Stomach (tissue), 9 donors: ENCODE measurements around the gene KLHL22. TPM values are rescaled to one million over a fixed set of nuclear protein-coding genes. Genes with fewer than 3 reads are reported as not detected.
"Not testable (repeated sequence)": the region's sequence is repeated elsewhere in the genome, so short reads cannot be mapped to it uniquely, and the experiment has no call there.

Experiments used
- DNase-seq, 2 donors: peaks; one replicate each; pipeline versions ENCODE4 v3.0.0 to v3.0.0-alpha.2; 2013 to 2019
- H3K27ac ChIP-seq, 5 donors: fragments of 200-600 bp in 4 of 5; sonication (generic) in 4 of 5; one replicate each; pipeline ENCODE4 v1.5.1; 2013 to 2019; ENCODE audit warnings: mild to moderate bottlenecking in 1 of 5, moderate library complexity in 1 of 5
- H3K27me3 ChIP-seq, 3 donors: fragments of 200-600 bp; sonication (generic); one replicate each; pipeline ENCODE4 v1.5.1; 2017 to 2019; ENCODE audit warnings: mixed run types in 1 of 3
- H3K36me3 ChIP-seq, 4 donors: fragments of 200-600 bp; sonication (generic); 1 replicate in 3 of 4; 2 replicates in 1 of 4; pipeline ENCODE4 v1.5.1; 2016 to 2019
- H3K4me1 ChIP-seq, 4 donors: fragments of 200-600 bp; sonication (generic); one replicate each; pipeline ENCODE4 v1.5.1; 2016 to 2019
- H3K4me3 ChIP-seq, 4 donors: fragments of 200-600 bp; sonication (generic) in 3 of 4; one replicate each; pipeline ENCODE4 v1.5.1; 2016 to 2019; ENCODE audit warnings: mild to moderate bottlenecking in 1 of 4
- H3K9me3 ChIP-seq, 4 donors: fragments of 200-600 bp; sonication (generic); one replicate each; pipeline ENCODE4 v1.5.1; 2016 to 2019
- EP300 ChIP-seq: sonication (generic); formaldehyde crosslinking; IDR thresholded peaks from one replicate; pipeline ENCODE4 v1.6.1; 2017; ENCODE audit warnings: antibody characterized with exemption
- POLR2A ChIP-seq, 4 donors: fragments of 450-650 bp; IDR thresholded peaks; one replicate each; pipeline ENCODE4 v1.6.1; 2016; ENCODE audit warnings: antibody characterized with exemption in 4 of 4, control low read depth in 2 of 4, mild to moderate bottlenecking in 1 of 4, moderate library complexity in 1 of 4
- POLR2AphosphoS5 ChIP-seq, 3 donors: sonication (generic); formaldehyde crosslinking; IDR thresholded peaks; one replicate each; pipeline ENCODE4 v1.6.1; 2016; ENCODE audit warnings: antibody characterized with exemption in 3 of 3
- WGBS, 5 donors: extraction: QIAGEN DNeasy Blood & Tissue Kit in 3 of 5; methylation state at CpG; one replicate each; pipeline versions ENCODE4 v1.1.5 to v1.1.7; 2013 to 2018; 5-methylcytosine and 5-hydroxymethylcytosine counted together
- intact Hi-C: fragments of 100-400 bp; cut with DNase I; formaldehyde crosslinking; loops from one replicate; pipeline ENCODE4 v1.15.1; 2023; ENCODE audit warnings: low total_unique reads
- polyA plus RNA-seq, 3 donors: library from polyadenylated mRNA; stranded (reverse); fragments of 200-250 nt; gene quantifications; one replicate each; pipeline ENCODE4 v1.2.3, GENCODE V29; 2013
- total RNA-seq, 5 donors: library from RNA; depleted of rRNA; stranded (reverse); fragments of >200 nt; gene quantifications; one replicate each; pipeline versions ENCODE4 v1.1.0 to v1.2.3, GENCODE V29; 2014 to 2016
- TF ChIP-seq, protein P1 (sequence below), 7 experiments: fragments of 450-650 bp in 4 of 7; fragments of 200-600 bp in 3 of 7; sonication (generic) in 3 of 7; IDR thresholded peaks; one replicate each; pipeline ENCODE4 v1.5.1; 2016 to 2019; ENCODE audit warnings: antibody characterized with exemption in 7 of 7, control low read depth in 2 of 7, mild to moderate bottlenecking in 1 of 7
- donor health status: healthy with polysubstance abuse.
- donor health status: Bipolar disorder and iron deficiency.
- donor health status: healthy.

KLHL22 gene
- total and polyA plus RNA-seq, 8 donors = 7.0 to 26.5 (median 12.7) TPM

DNA sequence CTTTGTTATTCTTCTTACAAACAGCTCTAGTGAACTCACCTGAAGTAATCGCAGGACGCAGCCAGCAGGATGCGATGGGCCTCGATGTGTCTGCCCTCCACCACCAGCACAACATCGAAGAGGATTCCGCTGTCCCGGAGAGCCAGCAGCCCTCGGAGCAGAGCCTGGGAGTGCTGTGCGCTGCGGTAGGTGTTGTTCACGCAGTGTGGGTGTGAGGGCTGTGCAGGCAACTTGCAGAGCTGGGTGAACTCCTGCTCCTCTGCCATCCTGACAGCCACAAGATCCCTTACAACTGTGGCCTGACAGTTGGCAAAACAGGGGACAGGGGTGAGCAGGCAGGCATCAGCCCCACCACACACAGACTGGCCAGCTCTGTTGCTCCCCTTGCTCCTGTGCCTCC, 6.6 kb downstream of the KLHL22 start:
- Histone ChIP-seq H3K4me3 (no peak overlapping the region), H3K36me3 (peaks cover 6 to 19% (median 16%) of the 10 kb centered on the region in 4 donors), H3K4me1 (peaks cover 0 to 25% (median 13%) of the 10 kb centered on the region in 4 donors), H3K27ac (no peak overlapping the region), H3K27me3 (no peaks in the 10 kb centered on the region), H3K9me3 (no peaks in the 10 kb centered on the region)
- no peak for DNase-seq
- 85 to 89% (median 89%) methylated on average over 11 of the region's 11 CpGs for whole genome bisulfite sequencing, 5 donors
- TF ChIP-seq POLR2A (IDR thresholded peaks at IDR 0.05) (no peak), POLR2AphosphoS5 (IDR thresholded peaks at IDR 0.05) (no peak), EP300 (no peak)
- TF ChIP-seq, protein P1, sequence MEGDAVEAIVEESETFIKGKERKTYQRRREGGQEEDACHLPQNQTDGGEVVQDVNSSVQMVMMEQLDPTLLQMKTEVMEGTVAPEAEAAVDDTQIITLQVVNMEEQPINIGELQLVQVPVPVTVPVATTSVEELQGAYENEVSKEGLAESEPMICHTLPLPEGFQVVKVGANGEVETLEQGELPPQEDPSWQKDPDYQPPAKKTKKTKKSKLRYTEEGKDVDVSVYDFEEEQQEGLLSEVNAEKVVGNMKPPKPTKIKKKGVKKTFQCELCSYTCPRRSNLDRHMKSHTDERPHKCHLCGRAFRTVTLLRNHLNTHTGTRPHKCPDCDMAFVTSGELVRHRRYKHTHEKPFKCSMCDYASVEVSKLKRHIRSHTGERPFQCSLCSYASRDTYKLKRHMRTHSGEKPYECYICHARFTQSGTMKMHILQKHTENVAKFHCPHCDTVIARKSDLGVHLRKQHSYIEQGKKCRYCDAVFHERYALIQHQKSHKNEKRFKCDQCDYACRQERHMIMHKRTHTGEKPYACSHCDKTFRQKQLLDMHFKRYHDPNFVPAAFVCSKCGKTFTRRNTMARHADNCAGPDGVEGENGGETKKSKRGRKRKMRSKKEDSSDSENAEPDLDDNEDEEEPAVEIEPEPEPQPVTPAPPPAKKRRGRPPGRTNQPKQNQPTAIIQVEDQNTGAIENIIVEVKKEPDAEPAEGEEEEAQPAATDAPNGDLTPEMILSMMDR (IDR thresholded peaks at IDR 0.05) = no peak
- intact Hi-C loops = no loop called here

DNA sequence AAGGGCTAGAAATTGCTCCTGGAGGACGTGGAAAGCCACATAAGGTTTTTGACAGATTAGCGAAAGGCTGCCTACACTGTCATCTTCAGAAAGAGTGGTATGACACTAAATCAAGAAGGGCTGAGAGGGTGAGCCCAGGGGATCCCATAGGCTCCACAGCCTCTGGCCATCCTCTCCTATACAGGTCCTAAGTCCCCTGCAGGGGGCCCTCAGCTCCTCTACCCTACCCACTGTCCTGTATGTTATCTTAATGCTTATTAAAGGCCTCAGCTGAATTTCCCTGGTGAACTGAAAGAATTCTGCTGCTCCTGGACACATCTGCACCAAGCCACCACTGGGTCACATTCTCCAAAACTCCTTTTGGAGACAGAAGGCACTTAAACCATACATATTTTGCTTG, 7.9 kb downstream of the KLHL22 start:
- intact Hi-C loops = no loop called here
- Histone ChIP-seq H3K27me3 (no peaks in the 10 kb centered on the region), H3K27ac (no peak overlapping the region), H3K4me1 (peaks cover 0 to 12% (median 6%) of the 10 kb centered on the region in 4 donors), H3K9me3 (no peaks in the 10 kb centered on the region), H3K36me3 (peaks cover 6 to 30% (median 25%) of the 10 kb centered on the region in 4 donors), H3K4me3 (no peak overlapping the region)
- no peak for TF ChIP-seq POLR2A (IDR thresholded peaks at IDR 0.05)
- no peak for TF ChIP-seq POLR2AphosphoS5 (IDR thresholded peaks at IDR 0.05)
- TF ChIP-seq EP300 = no peak
- DNase-seq = no peak
- WGBS, 5 donors = 93 to 100% (median 96%) methylated on average over 2 of the region's 2 CpGs

DNA sequence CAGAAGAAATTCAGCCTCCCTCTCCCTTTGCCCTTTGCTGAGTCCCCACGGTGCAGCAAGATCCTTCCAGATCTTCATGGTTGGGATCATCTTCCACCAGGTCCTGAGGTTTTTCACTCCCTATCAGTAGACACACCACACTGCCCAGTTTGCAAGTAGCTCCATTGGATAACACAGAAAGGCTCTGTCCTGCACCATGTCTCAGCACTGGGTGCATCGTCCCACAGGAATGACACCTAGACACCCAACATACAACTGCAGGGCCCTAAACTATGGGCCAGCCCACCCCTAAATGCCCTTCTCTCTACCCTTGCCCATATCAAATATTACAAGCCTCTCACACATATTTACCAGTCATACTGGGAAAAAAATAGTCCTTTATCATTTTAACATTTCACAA, 9.4 kb downstream of the KLHL22 start:
- WGBS, 5 donors = 91 to 95% (median 94%) methylated on average over 2 of the region's 2 CpGs
- no peaks in the 10 kb centered on the region for H3K27me3 ChIP-seq
- no peak overlapping the region for H3K27ac ChIP-seq
- intact Hi-C loops = no loop called here
- TF ChIP-seq POLR2AphosphoS5 (IDR thresholded peaks at IDR 0.05) (no peak), POLR2A (IDR thresholded peaks at IDR 0.05) (no peak), EP300 (no peak)
- TF ChIP-seq, protein P1 (IDR thresholded peaks at IDR 0.05) = no peak
- H3K4me3 ChIP-seq = no peak overlapping the region
- DNase-seq = no peak
- peaks cover 0 to 10% (median 4%) of the 10 kb centered on the region in 4 donors for H3K4me1 ChIP-seq
- no peaks in the 10 kb centered on the region for H3K9me3 ChIP-seq
- peaks cover 6 to 35% (median 26%) of the 10 kb centered on the region in 4 donors for H3K36me3 ChIP-seq

DNA sequence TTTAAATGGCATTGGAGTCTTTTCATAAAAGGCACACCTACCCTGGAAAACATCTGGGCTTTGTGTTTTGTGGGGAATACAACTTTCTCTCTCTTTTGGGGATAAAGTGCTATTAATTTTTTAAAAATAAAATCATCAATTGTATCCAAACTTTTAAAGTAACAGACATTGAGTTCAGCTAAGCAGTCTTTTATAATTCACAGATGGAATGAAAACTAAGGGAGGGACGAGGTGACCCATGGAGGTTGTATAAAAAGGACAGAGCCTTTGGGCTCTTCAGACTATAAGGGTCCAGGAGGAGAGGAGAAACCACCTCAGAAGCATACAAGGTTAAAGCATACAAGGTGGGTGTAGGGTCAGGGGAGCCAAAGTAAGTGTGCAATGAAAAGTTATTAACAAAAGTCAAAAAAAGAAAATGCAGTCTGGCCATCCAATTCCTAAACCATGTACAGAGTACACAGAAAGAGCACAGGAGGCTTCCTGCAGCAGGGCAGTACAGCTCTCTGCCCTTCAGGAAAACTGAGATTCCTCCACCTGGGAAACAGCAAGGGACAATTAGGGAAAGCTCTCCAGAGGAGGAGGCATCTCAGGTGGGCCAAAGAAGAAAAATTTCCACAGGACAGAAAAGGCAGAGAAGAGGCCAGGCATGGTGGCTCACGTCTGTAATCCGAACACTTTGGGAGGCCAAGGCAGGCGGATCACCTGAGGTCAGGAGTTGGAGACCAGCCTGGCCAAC, 10.5 kb downstream of the KLHL22 start:
- Histone ChIP-seq H3K4me1 (peaks cover 0 to 10% (median 2%) of the 10 kb centered on the region in 4 donors), H3K9me3 (no peaks in the 10 kb centered on the region), H3K27me3 (no peaks in the 10 kb centered on the region), H3K36me3 (peaks cover 6 to 35% (median 26%) of the 10 kb centered on the region in 4 donors), H3K27ac (no peak overlapping the region), H3K4me3 (no peak overlapping the region)
- TF ChIP-seq POLR2A (IDR thresholded peaks at IDR 0.05) (no peak), EP300 (no peak), POLR2AphosphoS5 (IDR thresholded peaks at IDR 0.05) (no peak)
- TF ChIP-seq, protein P1 (IDR thresholded peaks at IDR 0.05) = no peak
- DNase-seq = no peak
- 88 to 95% (median 93%) methylated on average over 4 of the region's 4 CpGs for WGBS, 5 donors
- intact Hi-C loops = no loop called here

DNA sequence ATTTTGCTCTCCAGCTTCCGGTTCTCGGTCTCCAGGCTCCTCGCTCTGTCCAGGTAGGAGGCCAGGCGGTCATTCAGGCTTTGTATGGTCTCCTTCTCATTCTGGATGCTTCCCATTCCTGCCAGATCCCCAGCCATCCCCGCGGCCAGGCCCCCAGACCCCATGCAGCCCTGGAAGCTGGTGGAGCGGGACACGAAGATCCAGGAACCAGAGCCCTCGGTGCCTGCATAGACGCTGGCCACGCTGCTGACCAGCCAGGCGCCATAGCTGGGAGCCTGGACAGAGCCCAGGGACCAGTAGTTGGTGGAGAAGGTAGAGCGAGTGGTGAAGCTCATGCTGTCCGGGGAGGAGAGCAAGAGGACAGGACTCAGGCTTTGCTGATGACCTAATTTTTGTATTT, 11.8 kb downstream of the KLHL22 start:
- intact Hi-C loops = no loop called here
- 91 to 98% (median 97%) methylated on average over 6 to 14 of the region's 14 CpGs for WGBS, 5 donors
- no peak overlapping the region for H3K4me3 ChIP-seq
- DNase-seq = no peak
- peaks cover 6 to 31% (median 23%) of the 10 kb centered on the region in 4 donors for H3K36me3 ChIP-seq
- H3K9me3 ChIP-seq = no peaks in the 10 kb centered on the region
- H3K4me1 ChIP-seq = peaks cover 0 to 5% (median 0%) of the 10 kb centered on the region in 4 donors
- TF ChIP-seq, protein P1 (IDR thresholded peaks at IDR 0.05) = no peak
- TF ChIP-seq POLR2A (IDR thresholded peaks at IDR 0.05) (no peak), POLR2AphosphoS5 (IDR thresholded peaks at IDR 0.05) (no peak), EP300 (no peak)
- no peaks in the 10 kb centered on the region for H3K27me3 ChIP-seq
- H3K27ac ChIP-seq = no peak overlapping the region

DNA sequence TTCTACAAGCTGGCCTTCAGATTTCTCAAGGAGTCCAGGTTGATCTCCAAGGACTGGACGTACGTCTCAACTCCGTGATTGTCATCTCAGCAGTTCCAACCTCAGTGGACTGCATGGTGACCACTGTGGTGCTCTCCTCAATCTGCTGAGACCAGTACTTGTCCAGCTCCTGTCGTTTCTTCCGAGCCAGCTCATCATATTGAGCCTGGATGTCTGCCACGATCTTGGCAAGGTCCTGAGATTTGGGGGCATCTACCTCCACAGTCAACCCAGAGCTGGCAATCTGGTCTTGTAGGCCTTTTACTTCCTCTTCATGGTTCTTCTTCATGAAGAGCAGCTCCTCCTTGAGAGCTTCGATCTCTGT, 12.5 kb downstream of the KLHL22 start:
- DNase-seq, H3K9me3 ChIP-seq, H3K27ac ChIP-seq, intact Hi-C loops, H3K4me1 ChIP-seq, H3K27me3 ChIP-seq, H3K4me3 ChIP-seq: not testable (repeated sequence)
- 96 to 99% (median 98%) methylated on average over 7 of the region's 7 CpGs for WGBS, 5 donors
- peaks cover 4 to 24% (median 16%) of the 10 kb centered on the region in 4 donors for H3K36me3 ChIP-seq
